Glutamatergic neuron (in vitro differentiated cells): ENCODE measurements around the gene CHST8. TPM values are rescaled to one million over a fixed set of nuclear protein-coding genes. Genes with fewer than 3 reads are reported as not detected.

Experiments
- DNase-seq: peaks from one replicate; pipeline ENCODE4 v3.0.0; 2022
- H3K27ac Mint-ChIP-seq: one replicate; pipeline ENCODE4 v1.8.0; 2020; ENCODE audit warnings: mild to moderate bottlenecking, mixed read lengths, inconsistent platforms; ENCODE audit not compliant: unreplicated experiment
- H3K27me3 Mint-ChIP-seq: one replicate; pipeline ENCODE4 v1.8.0; 2020; ENCODE audit warnings: mild to moderate bottlenecking, moderate library complexity, mixed read lengths, inconsistent platforms; ENCODE audit not compliant: unreplicated experiment
- H3K36me3 Mint-ChIP-seq: one replicate; pipeline ENCODE4 v1.8.0; 2020; ENCODE audit warnings: mild to moderate bottlenecking, mixed read lengths, inconsistent platforms; ENCODE audit not compliant: unreplicated experiment
- H3K4me1 Mint-ChIP-seq: one replicate; pipeline ENCODE4 v1.8.0; 2020; ENCODE audit warnings: mild to moderate bottlenecking, low read depth, mixed read lengths, inconsistent platforms; ENCODE audit not compliant: unreplicated experiment
- H3K4me3 Mint-ChIP-seq: one replicate; pipeline ENCODE4 v1.8.0; 2020; ENCODE audit warnings: mild to moderate bottlenecking, mixed read lengths, inconsistent platforms; ENCODE audit not compliant: unreplicated experiment
- H3K9me3 Mint-ChIP-seq: one replicate; pipeline ENCODE4 v1.8.0; 2020; ENCODE audit warnings: mild to moderate bottlenecking, moderate library complexity, mixed read lengths, inconsistent platforms; ENCODE audit not compliant: unreplicated experiment
- CTCF ChIP-seq: fragments of 200-600 bp; sonication (generic); IDR thresholded peaks from one replicate; pipeline ENCODE4 v1.5.0; 2021; ENCODE audit not compliant: partially characterized antibody, unreplicated experiment
- total RNA-seq: library from RNA; stranded (reverse); fragmentation: NEBNext Ultra II Directional; extraction: Animal tissue kit (Norgen Biotek cat#: 25700); gene quantifications from one replicate; pipeline ENCODE4 v1.2.1, GENCODE V29; 2021; ENCODE audit not compliant: unreplicated experiment

The CHST8 gene
- total RNA-seq, 1 donor from 2014 or later: 235 TPM

- peaks cover 34% of the 10 kb centered on the region for H3K4me1 Mint-ChIP-seq
- no peak for DNase-seq
- H3K27ac Mint-ChIP-seq: peak overlapping the region; percentile 39
- no peaks in the 10 kb centered on the region for H3K36me3 Mint-ChIP-seq
- peaks cover 11% of the 10 kb centered on the region for H3K27me3 Mint-ChIP-seq
- peak overlapping the region; percentile 34 for H3K4me3 Mint-ChIP-seq
- H3K9me3 Mint-ChIP-seq: peaks cover 7% of the 10 kb centered on the region
- TF ChIP-seq CTCF: no peak
Measured at GRCh38 chr19:33811736-33812387, 190.1 kb downstream of the CHST8 start.

GRCh38 chr19:33812388-33813330 is 190.9 kb downstream of the CHST8 start:
- Mint-ChIP-seq H3K4me1 (peaks cover 34% of the 10 kb centered on the region), H3K36me3 (no peaks in the 10 kb centered on the region), H3K9me3 (peaks cover 7% of the 10 kb centered on the region), H3K4me3 (peak overlapping the region; percentile 34), H3K27ac (peak overlapping the region; percentile 90), H3K27me3 (peaks cover 11% of the 10 kb centered on the region)
- no peak for DNase-seq
- peak; percentile 10 for TF ChIP-seq CTCF

- peak overlapping the region; percentile 90 for H3K27ac Mint-ChIP-seq
- TF ChIP-seq CTCF: no peak
- H3K9me3 Mint-ChIP-seq: peaks cover 7% of the 10 kb centered on the region
- peaks cover 11% of the 10 kb centered on the region for H3K27me3 Mint-ChIP-seq
- H3K36me3 Mint-ChIP-seq: no peaks in the 10 kb centered on the region
- H3K4me3 Mint-ChIP-seq: peak overlapping the region; percentile 68
- DNase-seq: peak; percentile 76
- H3K4me1 Mint-ChIP-seq: peaks cover 34% of the 10 kb centered on the region
Measured at GRCh38 chr19:33813391-33814101, 191.8 kb downstream of the CHST8 start.

- Mint-ChIP-seq H3K4me1 (peaks cover 36% of the 10 kb centered on the region), H3K27me3 (peaks cover 13% of the 10 kb centered on the region), H3K4me3 (peak overlapping the region; percentile 69), H3K9me3 (peaks cover 7% of the 10 kb centered on the region), H3K36me3 (no peaks in the 10 kb centered on the region), H3K27ac (peak overlapping the region; percentile 90)
- no peak for DNase-seq
- no peak for TF ChIP-seq CTCF
Measured at GRCh38 chr19:33814181-33815165, 192.7 kb downstream of the CHST8 start.
